Ishikawa (cell line): Measurements from ENCODE around the gene ABHD16A.

Source experiments
- CEBPB ChIP-seq: IDR thresholded peaks from 2 replicates; pipeline ENCODE4 v1.6.1; 2012
- FOXM1 ChIP-seq: IDR thresholded peaks from 2 replicates; pipeline ENCODE4 v1.6.1; 2012; ENCODE audit warnings: low read depth, borderline replicate concordance
- REST ChIP-seq: IDR thresholded peaks from 2 replicates; pipeline ENCODE4 v1.6.1; 2012; ENCODE audit warnings: low read depth, mild to moderate bottlenecking
- TAF1 ChIP-seq: IDR thresholded peaks from 2 replicates; pipeline ENCODE4 v1.6.1; 2012; ENCODE audit warnings: low read depth, mild to moderate bottlenecking

- TF ChIP-seq TAF1 (no peak), FOXM1 (no peak), REST (no peak), CEBPB (no peak)
Observed at GRCh38 chr6:31713465-31713864, 10.3 kb upstream of the ABHD16A start.
